Body of pancreas (tissue), 4 donors: ENCODE measurements around the gene DOCK3. TPM values are rescaled to one million over a fixed set of nuclear protein-coding genes. Genes with fewer than 3 reads are reported as not detected.
A peak's percentile ranks its signal among the peaks of the same experiment; 100 is the strongest.
"Not testable (repeated sequence)": the region's sequence is repeated elsewhere in the genome, so short reads cannot be mapped to it uniquely, and the experiment has no call there.

ENCODE experiments used
- ATAC-seq: fragments of 150-250 bp; one replicate; pipeline ENCODE4 v1.9.1; 2016
- DNase-seq, 4 donors: peaks; one replicate each; pipeline ENCODE4 v3.0.0-alpha.2; 2019
- H3K27ac ChIP-seq, 4 donors: fragments of 200-600 bp; sonication (generic); 1 replicate in 3 of 4; 2 replicates in 1 of 4; pipeline versions ENCODE4 v1.5.1 to v1.6.1; 2016 to 2019; ENCODE audit warnings: mild to moderate bottlenecking in 1 of 4, mixed read lengths in 1 of 4, moderate library complexity in 1 of 4
- H3K27me3 ChIP-seq, 2 donors: fragments of 200-600 bp; sonication (generic); one replicate each; pipeline ENCODE4 v1.6.0; 2016; ENCODE audit warnings: mild to moderate bottlenecking in 1 of 2
- H3K36me3 ChIP-seq, 2 donors: fragments of 200-600 bp; sonication (generic); replicated peaks in 1 of 2; 2 replicates each; pipeline ENCODE4 v1.5.1; 2016; ENCODE audit warnings: low read depth in 2 of 2; ENCODE audit not compliant: insufficient read depth in 1 of 2
- H3K4me1 ChIP-seq: fragments of 200-600 bp; sonication (generic); one replicate; pipeline ENCODE4 v1.6.0; 2016
- H3K4me3 ChIP-seq, 2 donors: fragments of 200-600 bp; sonication (generic); 1 replicate in 1 of 2; 2 replicates in 1 of 2; pipeline ENCODE4 v1.5.1; 2016 to 2019
- H3K9me3 ChIP-seq, 3 donors: fragments of 200-600 bp; sonication (generic); 1 replicate in 2 of 3; 2 replicates in 1 of 3; pipeline ENCODE4 v1.5.1; 2016
- POLR2A ChIP-seq, 3 donors: fragments of 450-650 bp; IDR thresholded peaks; one replicate each; pipeline ENCODE4 v1.6.1; 2016; ENCODE audit warnings: antibody characterized with exemption in 3 of 3, mild to moderate bottlenecking in 2 of 3
- WGBS, 2 donors: methylation state at CpG; one replicate each; pipeline ENCODE4 v1.1.5; 2017; 5-methylcytosine and 5-hydroxymethylcytosine counted together
- intact Hi-C: fragments of 100-400 bp; cut with DNase I; formaldehyde crosslinking; loops from one replicate; pipeline ENCODE4 v1.15.1; 2023
- total RNA-seq, 2 donors: library from RNA; depleted of rRNA; stranded (reverse); fragments of >200 nt; gene quantifications; one replicate each; pipeline ENCODE4 v1.1.0, GENCODE V29; 2016
- TF ChIP-seq, protein P1 (sequence below), 7 experiments: fragments of 450-650 bp in 4 of 7; fragments of 200-600 bp in 3 of 7; sonication (generic) in 3 of 7; IDR thresholded peaks; one replicate each; pipeline ENCODE4 v1.5.1; 2016 to 2019; ENCODE audit warnings: antibody characterized with exemption in 7 of 7

Gene DOCK3
- total RNA-seq, 2 donors from 2014 or later: 0.52 TPM; not detected in 1

DNA sequence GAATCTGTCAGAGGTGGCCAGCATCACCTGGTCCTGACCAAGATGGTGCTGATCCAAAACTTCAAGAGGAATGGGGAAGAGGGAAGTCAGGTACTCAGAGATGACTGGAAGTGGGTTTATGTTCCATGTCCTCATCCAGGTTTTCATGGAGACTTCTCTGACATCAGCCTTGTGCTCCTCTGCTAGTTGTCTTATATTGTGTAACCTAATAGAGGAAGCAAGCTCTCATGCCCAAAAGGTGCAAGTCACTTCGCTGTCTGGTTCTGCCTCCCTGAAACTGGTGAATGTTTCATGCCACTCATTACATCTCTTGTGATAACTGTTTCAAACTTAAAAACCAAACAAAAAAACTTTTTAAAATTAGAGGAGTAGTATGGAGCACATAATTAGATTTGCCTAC, 583.1 kb downstream of the DOCK3 start:
- TF ChIP-seq, protein P1, sequence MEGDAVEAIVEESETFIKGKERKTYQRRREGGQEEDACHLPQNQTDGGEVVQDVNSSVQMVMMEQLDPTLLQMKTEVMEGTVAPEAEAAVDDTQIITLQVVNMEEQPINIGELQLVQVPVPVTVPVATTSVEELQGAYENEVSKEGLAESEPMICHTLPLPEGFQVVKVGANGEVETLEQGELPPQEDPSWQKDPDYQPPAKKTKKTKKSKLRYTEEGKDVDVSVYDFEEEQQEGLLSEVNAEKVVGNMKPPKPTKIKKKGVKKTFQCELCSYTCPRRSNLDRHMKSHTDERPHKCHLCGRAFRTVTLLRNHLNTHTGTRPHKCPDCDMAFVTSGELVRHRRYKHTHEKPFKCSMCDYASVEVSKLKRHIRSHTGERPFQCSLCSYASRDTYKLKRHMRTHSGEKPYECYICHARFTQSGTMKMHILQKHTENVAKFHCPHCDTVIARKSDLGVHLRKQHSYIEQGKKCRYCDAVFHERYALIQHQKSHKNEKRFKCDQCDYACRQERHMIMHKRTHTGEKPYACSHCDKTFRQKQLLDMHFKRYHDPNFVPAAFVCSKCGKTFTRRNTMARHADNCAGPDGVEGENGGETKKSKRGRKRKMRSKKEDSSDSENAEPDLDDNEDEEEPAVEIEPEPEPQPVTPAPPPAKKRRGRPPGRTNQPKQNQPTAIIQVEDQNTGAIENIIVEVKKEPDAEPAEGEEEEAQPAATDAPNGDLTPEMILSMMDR (IDR thresholded peaks at IDR 0.05): no peak
- TF ChIP-seq POLR2A (IDR thresholded peaks at IDR 0.05): no peak
- DNase-seq (peak in 1 of 4 donors; percentile 9), ATAC-seq (no peak)
- Histone ChIP-seq H3K9me3 (no peaks in the 10 kb centered on the region), H3K36me3 (no peaks in the 10 kb centered on the region), H3K27me3 (no peaks in the 10 kb centered on the region), H3K27ac (no peak overlapping the region), H3K4me1 (no peaks in the 10 kb centered on the region), H3K4me3 (no peak overlapping the region)
- intact Hi-C loops: no loop called here
- WGBS, 2 donors: 76 to 96% methylated on average over 1 of the region's 1 CpG

DNA sequence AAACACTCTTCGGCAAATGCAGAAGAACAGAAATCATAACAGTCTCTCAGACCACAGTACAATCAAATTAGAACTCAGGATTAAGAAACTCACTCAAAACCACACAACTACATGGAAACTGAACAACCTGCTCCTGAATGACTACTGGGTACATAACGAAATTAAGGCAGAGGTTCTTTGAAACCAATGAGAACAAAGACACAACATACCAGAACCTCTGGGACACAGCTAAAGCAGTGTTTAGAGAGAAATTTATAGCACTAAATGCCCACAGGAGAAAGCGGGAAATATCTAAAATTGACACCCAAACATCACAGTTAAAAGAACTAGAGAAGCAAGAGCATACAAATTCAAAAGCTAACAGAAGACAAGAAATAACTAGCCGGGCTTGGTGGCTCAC, 589.4 kb downstream of the DOCK3 start:
- H3K9me3 ChIP-seq, H3K4me3 ChIP-seq, DNase-seq, ATAC-seq, H3K27me3 ChIP-seq, H3K4me1 ChIP-seq, H3K27ac ChIP-seq, intact Hi-C loops, H3K36me3 ChIP-seq: not testable (repeated sequence)
- 73 to 87% methylated on average over 4 of the region's 4 CpGs for WGBS, 2 donors

DNA sequence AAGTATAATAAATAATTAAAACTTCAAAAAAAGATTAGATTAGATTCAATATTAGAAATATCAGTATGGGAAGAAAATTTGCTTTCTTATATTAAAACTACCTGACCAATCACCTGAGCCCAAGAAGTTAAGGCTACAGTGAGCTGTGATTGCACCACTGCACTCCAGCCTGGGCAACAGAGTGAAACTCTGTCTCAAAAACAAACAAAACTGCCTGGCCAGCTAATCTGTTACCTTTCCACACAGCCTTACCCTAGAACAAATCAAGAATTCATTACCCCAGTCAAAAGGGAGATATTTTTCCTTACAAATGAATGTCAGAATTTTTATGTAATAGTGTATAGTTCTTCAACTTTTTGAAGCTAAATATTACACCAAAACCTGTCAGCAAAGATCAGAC, 593.4 kb downstream of the DOCK3 start:
- intact Hi-C loops: no loop called here
- no peaks in the 10 kb centered on the region for H3K27me3 ChIP-seq
- no peaks in the 10 kb centered on the region for H3K9me3 ChIP-seq
- DNase-seq: no peak
- no peak for TF ChIP-seq POLR2A (IDR thresholded peaks at IDR 0.05)
- TF ChIP-seq, protein P1 (IDR thresholded peaks at IDR 0.05): no peak
- no peaks in the 10 kb centered on the region for H3K4me1 ChIP-seq
- no peak overlapping the region for H3K27ac ChIP-seq
- no peak for ATAC-seq
- H3K4me3 ChIP-seq: no peak overlapping the region
- no peaks in the 10 kb centered on the region for H3K36me3 ChIP-seq

DNA sequence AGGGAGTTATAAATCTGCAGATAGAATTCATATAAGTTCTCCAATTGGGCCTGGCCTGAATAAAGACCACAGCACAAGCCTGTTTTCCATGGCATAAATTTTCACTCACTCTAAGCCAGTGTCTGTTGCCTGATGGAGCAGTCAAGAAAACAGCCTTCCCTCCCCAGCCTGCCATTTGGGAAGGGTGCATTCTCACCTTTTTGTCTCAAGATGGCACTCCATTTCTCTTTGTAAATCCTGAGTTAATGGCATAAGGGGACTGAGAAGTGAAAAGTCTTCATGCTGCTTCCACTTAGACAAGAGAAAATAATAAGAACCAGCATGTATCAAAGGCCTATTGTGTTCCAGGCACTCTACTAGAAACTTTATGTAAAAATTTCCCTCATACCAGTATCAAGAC, 594.7 kb downstream of the DOCK3 start:
- ATAC-seq (no peak), DNase-seq (no peak)
- TF ChIP-seq, protein P1 (IDR thresholded peaks at IDR 0.05): no peak
- no peak for TF ChIP-seq POLR2A (IDR thresholded peaks at IDR 0.05)
- Histone ChIP-seq H3K9me3 (no peaks in the 10 kb centered on the region), H3K4me1 (no peaks in the 10 kb centered on the region), H3K27ac (no peak overlapping the region), H3K4me3 (no peak overlapping the region), H3K27me3 (no peaks in the 10 kb centered on the region), H3K36me3 (no peaks in the 10 kb centered on the region)
- intact Hi-C loops: no loop called here

DNA sequence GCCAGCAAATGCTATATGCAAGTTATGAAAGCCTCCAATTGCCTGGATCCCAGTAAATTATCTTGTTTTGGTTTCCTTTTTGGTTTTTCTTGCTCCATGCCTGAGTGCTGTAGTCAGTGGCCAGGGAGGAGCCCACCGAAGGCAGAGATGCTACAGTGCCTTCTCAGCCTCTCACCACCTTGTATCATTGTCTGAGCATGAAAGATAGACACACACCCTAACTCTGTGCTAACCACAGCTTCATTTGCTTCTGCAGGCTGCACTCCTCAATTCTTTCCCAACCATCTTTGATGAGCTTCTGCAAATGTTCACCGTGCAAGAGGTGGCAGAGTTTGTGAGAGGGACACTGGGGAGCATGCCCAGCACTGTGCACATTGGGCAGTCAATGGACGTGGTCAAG, 595.8 kb downstream of the DOCK3 start:
- 65 to 84% methylated on average over 2 to 3 of the region's 3 CpGs for WGBS, 2 donors
- no peaks in the 10 kb centered on the region for H3K9me3 ChIP-seq
- TF ChIP-seq, protein P1 (IDR thresholded peaks at IDR 0.05): no peak
- TF ChIP-seq POLR2A (IDR thresholded peaks at IDR 0.05): no peak
- H3K4me1 ChIP-seq: no peaks in the 10 kb centered on the region
- H3K4me3 ChIP-seq: no peak overlapping the region
- no peaks in the 10 kb centered on the region for H3K27me3 ChIP-seq
- H3K36me3 ChIP-seq: no peaks in the 10 kb centered on the region
- ATAC-seq (no peak), DNase-seq (no peak)
- H3K27ac ChIP-seq: no peak overlapping the region
- intact Hi-C loops: no loop called here
